Activated CD8-positive, alpha-beta memory T cell treated with anti-CD3 and anti-CD28 coated beads, Interleukin-2, amount 10 ng/mL, durations not matched to agents 7 days and 5 days (primary cell): ENCODE measurements around the gene AUH. TPM values are rescaled to one million over a fixed set of nuclear protein-coding genes. Genes with fewer than 3 reads are reported as not detected.

Source experiments
- ATAC-seq: fragments of 150-1000 bp; cut with Tn5 transposase; one replicate; pipeline ENCODE4 v1.10.0; 2021; ENCODE audit warnings: moderate library complexity
- CTCF ChIA-PET: fragments of 350-600 bp; sonication (Branson Sonifier 250); formaldehyde crosslinking; loops from one replicate; lab custom pipeline; 2021; ENCODE audit warnings: antibody characterized with exemption; lab: Charles Lee
- DNase-seq: peaks from one replicate; pipeline ENCODE4 v3.0.0-alpha.2; 2020
- H3K27ac Mint-ChIP-seq: one replicate; pipeline ENCODE4 v1.8.0; 2021; ENCODE audit warnings: mild to moderate bottlenecking, mixed read lengths
- H3K27me3 Mint-ChIP-seq: one replicate; pipeline ENCODE4 v1.8.0; 2021; ENCODE audit warnings: mixed read lengths
- H3K36me3 Mint-ChIP-seq: one replicate; pipeline ENCODE4 v1.8.0; 2021; ENCODE audit warnings: mild to moderate bottlenecking, mixed read lengths
- H3K4me1 Mint-ChIP-seq: one replicate; pipeline ENCODE4 v1.8.0; 2021; ENCODE audit warnings: mixed read lengths
- H3K4me3 Mint-ChIP-seq: one replicate; pipeline ENCODE4 v1.8.0; 2021; ENCODE audit warnings: mild to moderate bottlenecking, moderate library complexity, mixed read lengths
- H3K9me3 Mint-ChIP-seq: one replicate; pipeline ENCODE4 v1.8.0; 2022; ENCODE audit warnings: low read depth, mixed read lengths
- total RNA-seq, 2 experiments: library from RNA; stranded (reverse); gene quantifications; one replicate each; pipeline ENCODE4 v1.2.3, GENCODE V29; 2021

The AUH gene
- total RNA-seq, 2 experiments from 2014 or later: 33.5 to 36.1 TPM

- H3K4me1 Mint-ChIP-seq: peaks cover 46% of the 10 kb centered on the region
- H3K27me3 Mint-ChIP-seq: no peaks in the 10 kb centered on the region
- no peak for DNase-seq
- H3K4me3 Mint-ChIP-seq: no peak overlapping the region
- CTCF ChIA-PET: no interaction called here
- ATAC-seq: no peak
- no peak overlapping the region for H3K27ac Mint-ChIP-seq
- H3K36me3 Mint-ChIP-seq: peaks cover 7% of the 10 kb centered on the region
- H3K9me3 Mint-ChIP-seq: peaks cover 2% of the 10 kb centered on the region
Measured at GRCh38 chr9:91180240-91180929, 181.3 kb downstream of the AUH start.

GRCh38 chr9:91179237-91180138 lies 182.2 kb downstream of the AUH start:
- CTCF ChIA-PET: no interaction called here
- DNase-seq: no peak
- peaks cover 52% of the 10 kb centered on the region for H3K4me1 Mint-ChIP-seq

GRCh38 chr9:91178281-91179236 lies 183.2 kb downstream of the AUH start:
- peaks cover 58% of the 10 kb centered on the region for H3K4me1 Mint-ChIP-seq
- peaks cover 10% of the 10 kb centered on the region for H3K36me3 Mint-ChIP-seq
- H3K27ac Mint-ChIP-seq: peak overlapping the region; percentile 91
- peak; percentile 5 for ATAC-seq
- H3K4me3 Mint-ChIP-seq: peak overlapping the region; percentile 23
- no peak for DNase-seq
- CTCF ChIA-PET: interaction anchor here (0.8 to 6.2 kb wide), 12 partner anchors 8 to 264 kb away, joined by 3 to 52 read pairs (median 4); no protein-coding TSS in a partner anchor
- H3K27me3 Mint-ChIP-seq: no peaks in the 10 kb centered on the region
- H3K9me3 Mint-ChIP-seq: no peaks in the 10 kb centered on the region

More at GRCh38 chr9:91179237-91180138, 182.2 kb downstream of the AUH start:
- peaks cover 10% of the 10 kb centered on the region for H3K36me3 Mint-ChIP-seq
- ATAC-seq: no peak
- peaks cover 2% of the 10 kb centered on the region for H3K9me3 Mint-ChIP-seq
- H3K27ac Mint-ChIP-seq: peak overlapping the region; percentile 38
- no peaks in the 10 kb centered on the region for H3K27me3 Mint-ChIP-seq
- no peak overlapping the region for H3K4me3 Mint-ChIP-seq

GRCh38 chr9:91177661-91178280 lies 183.9 kb downstream of the AUH start:
- CTCF ChIA-PET: interaction anchor here (0.8 to 6.2 kb wide), 12 partner anchors 9 to 263 kb away, joined by 3 to 52 read pairs (median 4); no protein-coding TSS in a partner anchor
- Mint-ChIP-seq H3K36me3 (peaks cover 16% of the 10 kb centered on the region), H3K27me3 (no peaks in the 10 kb centered on the region), H3K27ac (peak overlapping the region; percentile 91), H3K4me3 (peak overlapping the region; percentile 23), H3K9me3 (no peaks in the 10 kb centered on the region), H3K4me1 (peaks cover 63% of the 10 kb centered on the region)
- ATAC-seq (peak; percentile 67), DNase-seq (peak; percentile 77)

- Mint-ChIP-seq H3K4me1 (peaks cover 69% of the 10 kb centered on the region), H3K36me3 (peaks cover 23% of the 10 kb centered on the region), H3K9me3 (peaks cover 5% of the 10 kb centered on the region), H3K27ac (peak overlapping the region; percentile 91), H3K4me3 (peak overlapping the region; percentile 23), H3K27me3 (no peaks in the 10 kb centered on the region)
- DNase-seq: peak; percentile 36
- no peak for ATAC-seq
- CTCF ChIA-PET: interaction anchor here (1.0 to 6.2 kb wide), 9 partner anchors 10 to 262 kb away, joined by 3 to 52 read pairs (median 5); no protein-coding TSS in a partner anchor
Measured at GRCh38 chr9:91177081-91177480, 184.6 kb downstream of the AUH start.

GRCh38 chr9:91176426-91176825 lies 185.3 kb downstream of the AUH start:
- Mint-ChIP-seq H3K4me3 (no peak overlapping the region), H3K36me3 (peaks cover 29% of the 10 kb centered on the region), H3K9me3 (peaks cover 8% of the 10 kb centered on the region), H3K27ac (peak overlapping the region; percentile 79), H3K27me3 (no peaks in the 10 kb centered on the region), H3K4me1 (peaks cover 71% of the 10 kb centered on the region)
- DNase-seq (peak; percentile 34), ATAC-seq (no peak)
- CTCF ChIA-PET: interaction anchor here (1.9 to 6.2 kb wide), 4 partner anchors 10 to 245 kb away, joined by 5 to 52 read pairs (median 17); no protein-coding TSS in a partner anchor

- H3K9me3 Mint-ChIP-seq: peaks cover 15% of the 10 kb centered on the region
- H3K27me3 Mint-ChIP-seq: no peaks in the 10 kb centered on the region
- peaks cover 44% of the 10 kb centered on the region for H3K36me3 Mint-ChIP-seq
- H3K27ac Mint-ChIP-seq: peak overlapping the region; percentile 87
- DNase-seq (peak; percentile 33), ATAC-seq (peak; percentile 56)
- CTCF ChIA-PET: interaction anchor here (0.5 to 6.2 kb wide), 10 partner anchors 9 to 250 kb away, joined by 3 to 52 read pairs (median 4); no protein-coding TSS in a partner anchor
- no peak overlapping the region for H3K4me3 Mint-ChIP-seq
- H3K4me1 Mint-ChIP-seq: peaks cover 69% of the 10 kb centered on the region
Measured at GRCh38 chr9:91174772-91175171, 186.9 kb downstream of the AUH start.

- Mint-ChIP-seq H3K9me3 (peaks cover 18% of the 10 kb centered on the region), H3K27me3 (no peaks in the 10 kb centered on the region), H3K36me3 (peaks cover 53% of the 10 kb centered on the region), H3K27ac (no peak overlapping the region), H3K4me3 (no peak overlapping the region), H3K4me1 (peaks cover 54% of the 10 kb centered on the region)
- CTCF ChIA-PET: no interaction called here
- no peak for DNase-seq
- ATAC-seq: no peak
Measured at GRCh38 chr9:91172329-91172728, 189.4 kb downstream of the AUH start.

- peaks cover 53% of the 10 kb centered on the region for H3K36me3 Mint-ChIP-seq
- peaks cover 18% of the 10 kb centered on the region for H3K9me3 Mint-ChIP-seq
- peaks cover 50% of the 10 kb centered on the region for H3K4me1 Mint-ChIP-seq
Measured at GRCh38 chr9:91170951-91171350, 190.8 kb downstream of the AUH start.

GRCh38 chr9:91166796-91167366 lies 194.8 kb downstream of the AUH start:
- CTCF ChIA-PET: interaction anchor here (0.7 kb wide), 1 partner anchor 282 kb away, joined by 3 read pairs; no protein-coding TSS in a partner anchor
- Mint-ChIP-seq H3K36me3 (peaks cover 36% of the 10 kb centered on the region), H3K27ac (no peak overlapping the region), H3K4me1 (peaks cover 54% of the 10 kb centered on the region), H3K27me3 (no peaks in the 10 kb centered on the region), H3K9me3 (peaks cover 10% of the 10 kb centered on the region), H3K4me3 (no peak overlapping the region)
- no peak for ATAC-seq
- DNase-seq: peak; percentile 32

More at GRCh38 chr9:91170951-91171350, 190.8 kb downstream of the AUH start:
- CTCF ChIA-PET: no interaction called here
- no peak for ATAC-seq
- H3K27ac Mint-ChIP-seq: no peak overlapping the region
- DNase-seq: no peak
- H3K27me3 Mint-ChIP-seq: no peaks in the 10 kb centered on the region
- no peak overlapping the region for H3K4me3 Mint-ChIP-seq

GRCh38 chr9:91164724-91165520 lies 196.8 kb downstream of the AUH start:
- Mint-ChIP-seq H3K27me3 (no peaks in the 10 kb centered on the region), H3K36me3 (peaks cover 20% of the 10 kb centered on the region), H3K9me3 (peaks cover 3% of the 10 kb centered on the region), H3K4me3 (peak overlapping the region; percentile 81), H3K4me1 (peaks cover 66% of the 10 kb centered on the region), H3K27ac (peak overlapping the region; percentile 95)
- ATAC-seq: peak; percentile 69
- CTCF ChIA-PET: interaction anchor here (0.7 to 5.2 kb wide), 22 partner anchors 11 to 261 kb away, joined by 3 to 55 read pairs (median 4); partner anchors contain the start of gene NFIL3
- peak; percentile 96 for DNase-seq
